ENCODE measurements around the gene PURA. TPM values are rescaled to one million over a fixed set of nuclear protein-coding genes. Genes with fewer than 3 reads are reported as not detected.

The PURA gene
- total and polyA plus RNA-seq, 2 of the 13 experiments (the other 11 are each of a cell fraction or from before 2014, with no cell fraction given): 2.0 to 5.0 TPM

- TF ChIP-seq, protein P1, sequence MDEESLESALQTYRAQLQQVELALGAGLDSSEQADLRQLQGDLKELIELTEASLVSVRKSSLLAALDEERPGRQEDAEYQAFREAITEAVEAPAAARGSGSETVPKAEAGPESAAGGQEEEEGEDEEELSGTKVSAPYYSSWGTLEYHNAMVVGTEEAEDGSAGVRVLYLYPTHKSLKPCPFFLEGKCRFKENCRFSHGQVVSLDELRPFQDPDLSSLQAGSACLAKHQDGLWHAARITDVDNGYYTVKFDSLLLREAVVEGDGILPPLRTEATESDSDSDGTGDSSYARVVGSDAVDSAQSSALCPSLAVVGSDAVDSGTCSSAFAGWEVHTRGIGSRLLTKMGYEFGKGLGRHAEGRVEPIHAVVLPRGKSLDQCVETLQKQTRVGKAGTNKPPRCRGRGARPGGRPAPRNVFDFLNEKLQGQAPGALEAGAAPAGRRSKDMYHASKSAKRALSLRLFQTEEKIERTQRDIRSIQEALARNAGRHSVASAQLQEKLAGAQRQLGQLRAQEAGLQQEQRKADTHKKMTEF (CRISPR knock-in tag; IDR thresholded peaks at IDR 0.05): peak; percentile 80
- TF ChIP-seq, protein P2, sequence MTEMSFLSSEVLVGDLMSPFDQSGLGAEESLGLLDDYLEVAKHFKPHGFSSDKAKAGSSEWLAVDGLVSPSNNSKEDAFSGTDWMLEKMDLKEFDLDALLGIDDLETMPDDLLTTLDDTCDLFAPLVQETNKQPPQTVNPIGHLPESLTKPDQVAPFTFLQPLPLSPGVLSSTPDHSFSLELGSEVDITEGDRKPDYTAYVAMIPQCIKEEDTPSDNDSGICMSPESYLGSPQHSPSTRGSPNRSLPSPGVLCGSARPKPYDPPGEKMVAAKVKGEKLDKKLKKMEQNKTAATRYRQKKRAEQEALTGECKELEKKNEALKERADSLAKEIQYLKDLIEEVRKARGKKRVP (CRISPR knock-in tag; IDR thresholded peaks at IDR 0.05): no peak; a peak in 1 of 4 replicates
- TF ChIP-seq, protein P3, sequence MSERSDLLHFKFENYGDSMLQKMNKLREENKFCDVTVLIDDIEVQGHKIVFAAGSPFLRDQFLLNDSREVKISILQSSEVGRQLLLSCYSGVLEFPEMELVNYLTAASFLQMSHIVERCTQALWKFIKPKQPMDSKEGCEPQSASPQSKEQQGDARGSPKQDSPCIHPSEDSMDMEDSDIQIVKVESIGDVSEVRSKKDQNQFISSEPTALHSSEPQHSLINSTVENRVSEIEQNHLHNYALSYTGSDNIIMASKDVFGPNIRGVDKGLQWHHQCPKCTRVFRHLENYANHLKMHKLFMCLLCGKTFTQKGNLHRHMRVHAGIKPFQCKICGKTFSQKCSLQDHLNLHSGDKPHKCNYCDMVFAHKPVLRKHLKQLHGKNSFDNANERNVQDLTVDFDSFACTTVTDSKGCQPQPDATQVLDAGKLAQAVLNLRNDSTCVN (CRISPR knock-in tag; IDR thresholded peaks at IDR 0.05; ENCODE audit: borderline replicate concordance): 0 out of 2 replicates have a peak, but pooled peaks have one; percentile 48
- TF ChIP-seq ZNF703 (CRISPR knock-in tag; IDR thresholded peaks at IDR 0.05; ENCODE audit: borderline replicate concordance) (no peak; the same call in 1 of the 2 replicates), ZNF619 (CRISPR knock-in tag; IDR thresholded peaks at IDR 0.05) (0 out of 2 replicates have a peak, but pooled peaks have one; percentile 32), ZNF160 (CRISPR knock-in tag; IDR thresholded peaks at IDR 0.05) (no peak), MAFG (CRISPR knock-in tag; IDR thresholded peaks at IDR 0.05) (no peak), THRA (CRISPR knock-in tag; IDR thresholded peaks at IDR 0.05; ENCODE audit: borderline replicate concordance) (no peak; the same call in 1 of the 2 replicates), NONO (IDR thresholded peaks at IDR 0.05) (no peak), NONO (CRISPR knock-in tag; conservative IDR thresholded peaks at IDR 0.05) (no peak; the same call in 1 of the 2 replicates), STAT6 (CRISPR knock-in tag; IDR thresholded peaks at IDR 0.05; ENCODE audit: borderline replicate concordance) (no peak), TAF1 (CRISPR knock-in tag; IDR thresholded peaks at IDR 0.05) (peak; percentile 78; the same call in 1 of the 2 replicates), TFDP2 (CRISPR knock-in tag; IDR thresholded peaks at IDR 0.05) (peak; percentile 63; the same call in 1 of the 2 replicates), ZNF777 (CRISPR knock-in tag; IDR thresholded peaks at IDR 0.05) (peak; percentile 19; the same call in 1 of the 2 replicates)
These were observed 60.8 kb downstream of the PURA start, which contains the start of gene CYSTM1 (continued) for GRCh38 chr5:140174465-140175366.
